OCI-M2 (cell line): ENCODE results near the gene CENPP.
"Not testable (repeated sequence)": the region's sequence is repeated elsewhere in the genome, so short reads cannot be mapped to it uniquely, and the experiment has no call there.

ENCODE experiments used
- DNase-seq: peaks from one replicate; lab custom pipeline; 2025; ENCODE audit not compliant: unreplicated experiment; lab: John Stamatoyannopoulos, UW

Gene CENPP

GRCh38 chr9:92529124-92529523 is 203.4 kb downstream of the CENPP start:
- DNase-seq = no peak

- DNase-seq = no peak
Measured at GRCh38 chr9:92530893-92531292, 205.1 kb downstream of the CENPP start.

- no peak for DNase-seq
Measured at GRCh38 chr9:92534204-92534603, 208.5 kb downstream of the CENPP start.

- no peak for DNase-seq
Measured at GRCh38 chr9:92534674-92535073, 208.9 kb downstream of the CENPP start.

- no peak for DNase-seq
Measured at GRCh38 chr9:92535940-92536850, 210.4 kb downstream of the CENPP start, which contains the start of gene ECM2. TSS of gene ECM2 (minus strand) at chr9:92535990. CDS start at chr9:92522866, 13,124 bp downstream.

GRCh38 chr9:92538541-92538940 is 212.8 kb downstream of the CENPP start:
- no peak for DNase-seq

GRCh38 chr9:92543972-92544371 is 218.2 kb downstream of the CENPP start:
- DNase-seq = no peak

GRCh38 chr9:92545002-92545510 is 219.3 kb downstream of the CENPP start:
- DNase-seq = no peak

GRCh38 chr9:92547356-92547755 is 221.6 kb downstream of the CENPP start:
- DNase-seq = no peak

GRCh38 chr9:92550765-92551164 is 225.0 kb downstream of the CENPP start:
- DNase-seq = no peak

- no peak for DNase-seq
Measured at GRCh38 chr9:92558612-92559374, 233.0 kb downstream of the CENPP start.

- DNase-seq = no peak
Measured at GRCh38 chr9:92561374-92562330, 235.9 kb downstream of the CENPP start.

- DNase-seq = no peak
Measured at GRCh38 chr9:92562461-92562967, 236.8 kb downstream of the CENPP start.

GRCh38 chr9:92563116-92564100 is 237.7 kb downstream of the CENPP start:
- DNase-seq = no peak

GRCh38 chr9:92564504-92564903 is 238.8 kb downstream of the CENPP start:
- DNase-seq = no peak

GRCh38 chr9:92564982-92565381 is 239.2 kb downstream of the CENPP start:
- DNase-seq = no peak

GRCh38 chr9:92571871-92572270 is 246.1 kb downstream of the CENPP start:
- not testable (repeated sequence) for DNase-seq

- not testable (repeated sequence) for DNase-seq
Measured at GRCh38 chr9:92573612-92574011, 247.9 kb downstream of the CENPP start.

- no peak for DNase-seq
Measured at GRCh38 chr9:92576175-92576574, 250.4 kb downstream of the CENPP start.
